Mesothelial cell of epicardium (in vitro differentiated cells): ENCODE measurements around the gene CGRRF1. TPM values are rescaled to one million over a fixed set of nuclear protein-coding genes. Genes with fewer than 3 reads are reported as not detected.

Source experiments
- DNase-seq, 2 experiments: peaks; one replicate each; pipeline ENCODE4 v3.0.0; 2021; ENCODE audit warnings: low spot score in 2 of 2; ENCODE audit not compliant: unreplicated experiment in 2 of 2
- H3K27ac Mint-ChIP-seq: 2 replicates; pipeline ENCODE4 v1.8.0; 2021; ENCODE audit warnings: mixed read lengths
- H3K27me3 Mint-ChIP-seq: 2 replicates; pipeline ENCODE4 v1.8.0; 2021; ENCODE audit warnings: low read depth, mixed read lengths
- H3K36me3 Mint-ChIP-seq: 2 replicates; pipeline ENCODE4 v1.8.0; 2021; ENCODE audit warnings: mixed read lengths
- H3K4me1 Mint-ChIP-seq: 2 replicates; pipeline ENCODE4 v1.8.0; 2021; ENCODE audit warnings: mixed read lengths
- H3K4me3 Mint-ChIP-seq: 2 replicates; pipeline ENCODE4 v1.8.0; 2021; ENCODE audit warnings: mild to moderate bottlenecking, moderate library complexity, mixed read lengths
- H3K9me3 Mint-ChIP-seq: 2 replicates; pipeline ENCODE4 v1.8.0; 2021; ENCODE audit warnings: mixed read lengths
- CTCF ChIP-seq: fragments of 200-600 bp; sonication (generic); IDR thresholded peaks from one replicate; pipeline ENCODE4 v1.5.0; 2021; ENCODE audit warnings: antibody characterized with exemption; ENCODE audit not compliant: unreplicated experiment
- total RNA-seq: library from RNA; stranded (reverse); gene quantifications from 3 replicates; pipeline ENCODE4 v1.2.1, GENCODE V29; 2021

Gene CGRRF1
- total RNA-seq, 1 donor from 2014 or later, result 17.1 TPM

GRCh38 chr14:54565785-54566409 is 56.2 kb downstream of the CGRRF1 start:
- Mint-ChIP-seq H3K4me3 (peak overlapping the region; percentile 83), H3K27me3 (no peaks in the 10 kb centered on the region), H3K27ac (peak overlapping the region; percentile 97), H3K36me3 (no peaks in the 10 kb centered on the region), H3K9me3 (no peaks in the 10 kb centered on the region), H3K4me1 (peaks cover 35% of the 10 kb centered on the region)
- DNase-seq, result peak; percentile 87 to 95
- TF ChIP-seq CTCF, result no peak

GRCh38 chr14:54566410-54567223 is 56.9 kb downstream of the CGRRF1 start, which contains the start of gene SAMD4A:
Gene SAMD4A, plus strand, starts transcription at chr14:54567128. Its CDS starts 789 bp downstream, at chr14:54567917.
- no peak for TF ChIP-seq CTCF
- peaks cover 38% of the 10 kb centered on the region for H3K4me1 Mint-ChIP-seq
- H3K27ac Mint-ChIP-seq, result peak within 1 kb of the TSS; percentile 99
- H3K9me3 Mint-ChIP-seq, result no peaks in the 10 kb centered on the region
- H3K4me3 Mint-ChIP-seq, result peak within 1 kb of the TSS; percentile 97
- H3K27me3 Mint-ChIP-seq, result no peaks in the 10 kb centered on the region
- H3K36me3 Mint-ChIP-seq, result no peaks in the 10 kb centered on the region
- peak; percentile 64 to 71 for DNase-seq

GRCh38 chr14:54567224-54567638 is 57.5 kb downstream of the CGRRF1 start:
- peak overlapping the region; percentile 97 for H3K4me3 Mint-ChIP-seq
- TF ChIP-seq CTCF, result no peak
- H3K9me3 Mint-ChIP-seq, result peaks cover 5% of the 10 kb centered on the region
- H3K36me3 Mint-ChIP-seq, result peaks cover 6% of the 10 kb centered on the region
- peaks cover 36% of the 10 kb centered on the region for H3K4me1 Mint-ChIP-seq
- DNase-seq, result peak in 1 of 2 experiments; percentile 69
- H3K27me3 Mint-ChIP-seq, result no peaks in the 10 kb centered on the region
- H3K27ac Mint-ChIP-seq, result peak overlapping the region; percentile 99

- peak overlapping the region; percentile 99 for H3K27ac Mint-ChIP-seq
- H3K36me3 Mint-ChIP-seq, result peaks cover 10% of the 10 kb centered on the region
- peaks cover 8% of the 10 kb centered on the region for H3K9me3 Mint-ChIP-seq
- no peaks in the 10 kb centered on the region for H3K27me3 Mint-ChIP-seq
- peaks cover 33% of the 10 kb centered on the region for H3K4me1 Mint-ChIP-seq
- no peak for TF ChIP-seq CTCF
- H3K4me3 Mint-ChIP-seq, result peak overlapping the region; percentile 97
- peak; percentile 51 to 63 for DNase-seq
Measured at GRCh38 chr14:54567639-54568561, 58.2 kb downstream of the CGRRF1 start.
